K562 (cell line): ENCODE results near the gene TIA1. TPM values are rescaled to one million over a fixed set of nuclear protein-coding genes. Genes with fewer than 3 reads are reported as not detected.

Experiments used
- ATAC-seq: fragments of 200-7000 bp; cut with Tn5 transposase; 3 replicates; pipeline ENCODE4 v1.9.1; 2020; ENCODE audit warnings: moderate library complexity
- BruUV-seq: library from RNA; stranded (reverse); fragments of 400-500 nt; replicated peaks from 2 replicates; lab custom pipeline; 2021; lab: Mats Ljungman, UMichigan
- CTCF ChIA-PET: fragments of 300-600 bp; formaldehyde crosslinking; extraction: SDS; loops from one replicate; lab custom pipeline; 2021; ENCODE audit warnings: low intra/inter-chr PET ratio; lab: Yijun Ruan, JAX
- POLR2A ChIA-PET: fragments of 300-600, 350-650 bp; sonication (Branson Sonifier 250); formaldehyde crosslinking; extraction: SDS; loops from one replicate; lab custom pipeline; 2021; ENCODE audit warnings: antibody characterized with exemption, inconsistent platforms; lab: Yijun Ruan, JAX
- DNase-seq, 4 experiments: peaks; one replicate each; pipeline versions ENCODE4 v3.0.0 to v3.0.0-alpha.2; 2011 to 2018; ENCODE audit warnings: low spot score in 3 of 4, mixed read lengths in 3 of 4; ENCODE audit errors: extremely low read depth in 1 of 4
- FAIRE-seq: peaks from 2 replicates; lab custom pipeline; 2011; peaks lifted over from hg19 to GRCh38; lab: Jason Lieb, UNC
- H2AFZ ChIP-seq: 2 replicates; pipeline ENCODE4 v1.6.0; 2011; ENCODE audit warnings: low read depth, low read length, control low read depth, inconsistent platforms
- H3K27ac ChIP-seq: fragments of 200-600 bp; 3 replicates; pipeline ENCODE4 v1.8.0; 2011; ENCODE audit warnings: low read depth, mild to moderate bottlenecking, control low read depth, inconsistent platforms, low read length, moderate library complexity, mixed read lengths; ENCODE audit errors: extremely low read depth
- H3K27me3 ChIP-seq, 2 experiments: fragments of 300-600 bp in 1 of 2; 2 replicates in 1 of 2; 3 replicates in 1 of 2; pipeline versions ENCODE4 v1.6.0 to v1.8.0; 2011; ENCODE audit warnings: inconsistent platforms in 2 of 2, low read length in 2 of 2, mild to moderate bottlenecking in 1 of 2, mixed read lengths in 1 of 2, moderate library complexity in 1 of 2; ENCODE audit not compliant: control insufficient read depth in 2 of 2, insufficient read depth in 2 of 2
- H3K36me3 ChIP-seq: fragments of 300-600 bp; 3 replicates; pipeline ENCODE4 v1.8.0; 2011; ENCODE audit warnings: mild to moderate bottlenecking, low read length, inconsistent platforms; ENCODE audit not compliant: control insufficient read depth, insufficient read depth
- H3K4me1 ChIP-seq, 2 experiments: fragments of 200-600 bp in 1 of 2; replicated peaks in 1 of 2; 2 replicates in 1 of 2; 3 replicates in 1 of 2; pipeline versions ENCODE4 v1.5.1 to v1.8.0; 2011; ENCODE audit warnings: inconsistent platforms in 2 of 2, low read length in 2 of 2, mild to moderate bottlenecking in 1 of 2, mixed read lengths in 1 of 2, moderate library complexity in 1 of 2; ENCODE audit not compliant: control insufficient read depth in 2 of 2, insufficient read depth in 2 of 2
- H3K4me2 ChIP-seq: 2 replicates; pipeline ENCODE4 v1.6.1; 2011; ENCODE audit warnings: low read length, control low read depth, inconsistent platforms, mixed read lengths; ENCODE audit not compliant: insufficient read depth
- H3K4me3 ChIP-seq: fragments of 200-600 bp; sonication (generic), shearing (Covaris generic); 2 replicates; pipeline ENCODE4 v1.5.1; 2016; ENCODE audit warnings: control low read depth, inconsistent platforms
- H3K79me2 ChIP-seq: fragments of 200-600 bp; 3 replicates; pipeline ENCODE4 v1.8.0; 2011; ENCODE audit warnings: low read length, inconsistent platforms; ENCODE audit not compliant: control insufficient read depth, insufficient read depth
- H3K9ac ChIP-seq, 2 experiments: 2 replicates each; pipeline versions ENCODE4 v1.6.0 to v1.6.1; 2011; ENCODE audit warnings: low read depth in 2 of 2, low read length in 2 of 2, control low read depth in 1 of 2, inconsistent platforms in 1 of 2, mild to moderate bottlenecking in 1 of 2, mixed read lengths in 1 of 2; ENCODE audit not compliant: insufficient read depth in 1 of 2
- H3K9me1 ChIP-seq: one replicate; pipeline ENCODE4 v1.6.0; 2011; ENCODE audit warnings: inconsistent platforms, mild to moderate bottlenecking, low read length, moderate library complexity; ENCODE audit not compliant: control insufficient read depth, insufficient read depth
- H3K9me3 ChIP-seq: replicated peaks from 2 replicates; pipeline ENCODE4 v1.5.1; 2011; ENCODE audit warnings: low read depth, low read length, inconsistent platforms; ENCODE audit not compliant: control insufficient read depth, insufficient read depth
- H4K20me1 ChIP-seq: replicated peaks from 2 replicates; pipeline ENCODE4 v1.6.1; 2011; ENCODE audit warnings: low read length, inconsistent platforms, mixed read lengths; ENCODE audit not compliant: control insufficient read depth, insufficient read depth
- CEBPB ChIP-seq: fragments of 450-650 bp; IDR thresholded peaks from 2 replicates; pipeline ENCODE4 v1.6.1; 2016; ENCODE audit warnings: missing genetic modification characterization, missing compliant biosample characterization
- E2F1 ChIP-seq: sonication (generic); formaldehyde crosslinking; IDR thresholded peaks from 2 replicates; pipeline ENCODE4 v1.8.1; 2023; ENCODE audit warnings: mild to moderate bottlenecking, missing genetic modification reagents, moderate library complexity
- MXD1 ChIP-seq: fragments of 250-450 bp; sonication (Bioruptor Pico); IDR thresholded peaks from 2 replicates; pipeline ENCODE4 v1.8.0; 2021; ENCODE audit warnings: borderline replicate concordance, mild to moderate bottlenecking, moderate library complexity; ENCODE audit not compliant: poor library complexity, severe bottlenecking
- SP1 ChIP-seq: sonication (generic); formaldehyde crosslinking; IDR thresholded peaks from 2 replicates; pipeline ENCODE4 v1.8.1; 2022; ENCODE audit warnings: mild to moderate bottlenecking, missing genetic modification reagents
- ZFX ChIP-seq: sonication (generic); formaldehyde crosslinking; IDR thresholded peaks from 2 replicates; pipeline ENCODE4 v1.8.0; 2022; ENCODE audit warnings: mild to moderate bottlenecking, missing genetic modification reagents, moderate library complexity
- ZNF12 ChIP-seq: sonication (generic); formaldehyde crosslinking; IDR thresholded peaks from 2 replicates; pipeline ENCODE4 v1.4.0; 2020; ENCODE audit warnings: mild to moderate bottlenecking, missing genetic modification reagents
- WGBS: fragments of 100-300 bp; shearing (Covaris generic); methylation state at CpG from one replicate; pipeline ENCODE4 v1.1.6; 2016; ENCODE audit warnings: low coverage, mixed read lengths; ENCODE audit not compliant: insufficient coverage; ENCODE audit errors: missing lambda C conversion rate; 5-methylcytosine and 5-hydroxymethylcytosine counted together
- in situ Hi-C: fragments of 300-500 bp; cut with MboI; formaldehyde crosslinking; loops from 4 replicates; pipeline ENCODE4 v1.15.0; 2018; ENCODE audit warnings: inconsistent platforms, mixed read lengths
- intact Hi-C: fragments of 100-400 bp; cut with micrococcal nuclease; formaldehyde crosslinking; loops from 2 replicates; pipeline ENCODE4 v1.14.2; 2022
- polyA plus RNA-seq, 8 experiments: library from polyadenylated mRNA; depleted of rRNA in 4 of 8; stranded (reverse) in 5 of 8; unstranded in 3 of 8; fragments of >200 nt; fragmentation: Nextera tagmentation in 2 of 8; fragmentation: Illumina TruSeq in 1 of 8; extraction: Ambion mirVana in 2 of 8; extraction: Trizol in 1 of 8; gene quantifications; 2 replicates each; pipeline versions ENCODE4 v1.2.1 to v1.2.3, GENCODE V29; 2011 to 2014; ENCODE audit warnings: inconsistent platforms in 1 of 8, missing spikeins in 1 of 8
- total RNA-seq, 7 experiments: library from RNA; depleted of rRNA in 6 of 7; stranded (reverse); fragments of >200 nt in 6 of 7; fragmentation: Illumina TruSeq in 2 of 7; extraction: Trizol in 2 of 7; gene quantifications; 2 replicates each; pipeline versions ENCODE4 v1.2.1 to v1.2.3, GENCODE V29; 2011 to 2021; ENCODE audit warnings: low replicate concordance in 1 of 7
- TF ChIP-seq, protein P1 (sequence below), 2 experiments: fragments of 450-650 bp in 1 of 2; sonication (generic) in 1 of 2; formaldehyde crosslinking in 1 of 2; IDR thresholded peaks; 2 replicates each; pipeline versions ENCODE4 v1.7.1 to v1.9.0; 2016 to 2022; ENCODE audit warnings: inconsistent platforms in 1 of 2, mild to moderate bottlenecking in 1 of 2, missing genetic modification reagents in 1 of 2
- TF ChIP-seq, protein P2 (sequence below): fragments of 200-400 bp; formaldehyde crosslinking; IDR thresholded peaks from 2 replicates; pipeline ENCODE4 v1.6.1; 2017; ENCODE audit warnings: mild to moderate bottlenecking, low read depth, low read length, moderate library complexity

Gene TIA1
- total and polyA plus RNA-seq, 9 of the 15 experiments (the other 6 are each of a cell fraction or from before 2014, with no cell fraction given), result 25.3 to 129 (median 79.6) TPM

- H3K4me1 ChIP-seq, result peaks cover 11 to 16% of the 10 kb centered on the region in 2 experiments; a peak in 4 of 5 replicates
- in situ Hi-C loops, result no loop called here
- H3K9me3 ChIP-seq, result no peaks in the 10 kb centered on the region
- H3K4me3 ChIP-seq, result peak overlapping the region; percentile 68
- WGBS, result 2% methylated on average over 7 of the region's 12 CpGs
- FAIRE-seq, result no peak
- ChIA-PET POLR2A (interaction anchor here (0.6 to 3.3 kb wide), 8 partner anchors 9 to 404 kb away, joined by 3 to 22 read pairs (median 4); partner anchors contain the start of genes SNRPG and TIA1), CTCF (no interaction called here)
- peak; percentile 59 for ATAC-seq
- H3K36me3 ChIP-seq, result peaks cover 19% of the 10 kb centered on the region; the same call in 2 of the 3 replicates
- peak overlapping the region; percentile 56 to 94; a peak in 3 of 4 replicates for H3K9ac ChIP-seq
- H2AFZ ChIP-seq, result peak overlapping the region; percentile 93
- H3K4me2 ChIP-seq, result peak overlapping the region; percentile 92
- intact Hi-C loops, result no loop called here
- H3K27ac ChIP-seq, result peak overlapping the region; percentile 56
- no peaks in the 10 kb centered on the region for H4K20me1 ChIP-seq
- H3K79me2 ChIP-seq, result peaks cover 11% of the 10 kb centered on the region
- H3K9me1 ChIP-seq, result no peaks in the 10 kb centered on the region
- no peaks in the 10 kb centered on the region for H3K27me3 ChIP-seq
- DNase-seq, result peak in 2 of 4 experiments; percentile 24 to 60
- no TSS peak for BruUV-seq
- TF ChIP-seq SP1 (CRISPR knock-in tag) (0 out of 2 replicates have a peak, but pooled peaks have one; percentile 9), ZFX (0 out of 2 replicates have a peak, but pooled peaks have one; percentile 19), MXD1 (CRISPR knock-in tag) (no peak), CEBPB (no peak), E2F1 (CRISPR knock-in tag) (no peak), ZNF12 (CRISPR knock-in tag) (no peak)
- TF ChIP-seq, protein P1, sequence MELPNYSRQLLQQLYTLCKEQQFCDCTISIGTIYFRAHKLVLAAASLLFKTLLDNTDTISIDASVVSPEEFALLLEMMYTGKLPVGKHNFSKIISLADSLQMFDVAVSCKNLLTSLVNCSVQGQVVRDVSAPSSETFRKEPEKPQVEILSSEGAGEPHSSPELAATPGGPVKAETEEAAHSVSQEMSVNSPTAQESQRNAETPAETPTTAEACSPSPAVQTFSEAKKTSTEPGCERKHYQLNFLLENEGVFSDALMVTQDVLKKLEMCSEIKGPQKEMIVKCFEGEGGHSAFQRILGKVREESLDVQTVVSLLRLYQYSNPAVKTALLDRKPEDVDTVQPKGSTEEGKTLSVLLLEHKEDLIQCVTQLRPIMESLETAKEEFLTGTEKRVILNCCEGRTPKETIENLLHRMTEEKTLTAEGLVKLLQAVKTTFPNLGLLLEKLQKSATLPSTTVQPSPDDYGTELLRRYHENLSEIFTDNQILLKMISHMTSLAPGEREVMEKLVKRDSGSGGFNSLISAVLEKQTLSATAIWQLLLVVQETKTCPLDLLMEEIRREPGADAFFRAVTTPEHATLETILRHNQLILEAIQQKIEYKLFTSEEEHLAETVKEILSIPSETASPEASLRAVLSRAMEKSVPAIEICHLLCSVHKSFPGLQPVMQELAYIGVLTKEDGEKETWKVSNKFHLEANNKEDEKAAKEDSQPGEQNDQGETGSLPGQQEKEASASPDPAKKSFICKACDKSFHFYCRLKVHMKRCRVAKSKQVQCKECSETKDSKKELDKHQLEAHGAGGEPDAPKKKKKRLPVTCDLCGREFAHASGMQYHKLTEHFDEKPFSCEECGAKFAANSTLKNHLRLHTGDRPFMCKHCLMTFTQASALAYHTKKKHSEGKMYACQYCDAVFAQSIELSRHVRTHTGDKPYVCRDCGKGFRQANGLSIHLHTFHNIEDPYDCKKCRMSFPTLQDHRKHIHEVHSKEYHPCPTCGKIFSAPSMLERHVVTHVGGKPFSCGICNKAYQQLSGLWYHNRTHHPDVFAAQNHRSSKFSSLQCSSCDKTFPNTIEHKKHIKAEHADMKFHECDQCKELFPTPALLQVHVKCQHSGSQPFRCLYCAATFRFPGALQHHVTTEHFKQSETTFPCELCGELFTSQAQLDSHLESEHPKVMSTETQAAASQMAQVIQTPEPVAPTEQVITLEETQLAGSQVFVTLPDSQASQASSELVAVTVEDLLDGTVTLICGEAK (IDR thresholded peaks at IDR 0.05), result peak; percentile 31; the same call in 1 of the 2 replicates
- TF ChIP-seq, protein P1 (CRISPR knock-in tag; IDR thresholded peaks at IDR 0.05), result no peak
- TF ChIP-seq, protein P2, sequence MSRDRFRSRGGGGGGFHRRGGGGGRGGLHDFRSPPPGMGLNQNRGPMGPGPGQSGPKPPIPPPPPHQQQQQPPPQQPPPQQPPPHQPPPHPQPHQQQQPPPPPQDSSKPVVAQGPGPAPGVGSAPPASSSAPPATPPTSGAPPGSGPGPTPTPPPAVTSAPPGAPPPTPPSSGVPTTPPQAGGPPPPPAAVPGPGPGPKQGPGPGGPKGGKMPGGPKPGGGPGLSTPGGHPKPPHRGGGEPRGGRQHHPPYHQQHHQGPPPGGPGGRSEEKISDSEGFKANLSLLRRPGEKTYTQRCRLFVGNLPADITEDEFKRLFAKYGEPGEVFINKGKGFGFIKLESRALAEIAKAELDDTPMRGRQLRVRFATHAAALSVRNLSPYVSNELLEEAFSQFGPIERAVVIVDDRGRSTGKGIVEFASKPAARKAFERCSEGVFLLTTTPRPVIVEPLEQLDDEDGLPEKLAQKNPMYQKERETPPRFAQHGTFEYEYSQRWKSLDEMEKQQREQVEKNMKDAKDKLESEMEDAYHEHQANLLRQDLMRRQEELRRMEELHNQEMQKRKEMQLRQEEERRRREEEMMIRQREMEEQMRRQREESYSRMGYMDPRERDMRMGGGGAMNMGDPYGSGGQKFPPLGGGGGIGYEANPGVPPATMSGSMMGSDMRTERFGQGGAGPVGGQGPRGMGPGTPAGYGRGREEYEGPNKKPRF, result no peak
These were observed 10.1 kb upstream of the TIA1 start for GRCh38 chr2:70258532-70258875.
